NCI-H82 (cell line): ENCODE measurements around the gene CDH23.

ENCODE experiments used
- DNase-seq: peaks from one replicate; lab custom pipeline; 2025; lab: John Stamatoyannopoulos, UW

CDH23 gene

DNA sequence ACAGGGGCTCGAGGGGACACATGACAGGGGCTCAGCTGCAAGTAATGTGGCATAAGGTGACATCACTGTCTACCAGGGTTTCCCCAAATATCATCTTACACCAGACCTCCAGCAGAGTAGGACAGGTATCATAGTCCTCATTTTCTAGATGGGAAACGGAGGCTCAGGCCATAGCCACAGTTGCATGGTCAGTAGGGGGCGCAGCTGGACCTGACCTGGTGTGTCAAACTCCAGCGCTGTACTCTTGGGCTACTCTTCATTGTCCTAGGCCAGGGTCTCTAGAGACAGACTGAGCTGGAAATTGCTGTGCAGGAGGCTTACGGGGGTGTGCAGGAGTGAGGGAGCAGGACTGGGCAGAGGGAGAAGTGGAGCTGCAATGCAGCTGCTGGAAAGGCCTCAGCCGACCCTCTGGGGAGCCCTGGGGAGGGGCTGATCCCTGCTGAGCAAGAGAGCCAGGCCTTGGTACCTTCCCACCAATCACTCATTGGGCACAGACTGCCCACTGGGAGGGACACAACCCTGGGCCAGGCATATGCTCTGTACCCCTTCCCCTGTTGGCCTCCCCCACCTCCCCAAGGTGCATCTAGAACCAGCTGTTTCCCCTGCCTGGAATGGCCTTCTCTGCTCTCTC is 89.9 kb downstream of the CDH23 start:
- peak; percentile 81 for DNase-seq

DNA sequence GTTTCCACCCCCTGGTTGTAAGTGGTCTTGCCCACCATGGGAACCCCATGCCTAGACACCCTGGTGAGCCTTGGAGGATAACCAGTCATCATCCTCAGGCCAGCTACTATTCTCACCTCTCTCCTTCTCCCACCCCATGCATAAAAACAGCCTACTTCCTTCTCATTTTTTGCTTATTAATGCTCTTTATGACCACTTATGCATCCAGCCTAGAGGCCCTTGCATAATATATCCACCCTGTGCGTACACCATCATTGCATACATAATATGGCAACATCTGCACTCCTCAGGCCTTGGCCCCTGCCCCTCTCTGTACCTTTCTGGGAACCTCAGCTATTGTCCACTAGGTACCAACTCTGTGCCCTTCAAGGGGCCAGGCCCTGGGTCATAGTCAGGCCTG is 91.0 kb downstream of the CDH23 start:
- DNase-seq, result no peak

DNA sequence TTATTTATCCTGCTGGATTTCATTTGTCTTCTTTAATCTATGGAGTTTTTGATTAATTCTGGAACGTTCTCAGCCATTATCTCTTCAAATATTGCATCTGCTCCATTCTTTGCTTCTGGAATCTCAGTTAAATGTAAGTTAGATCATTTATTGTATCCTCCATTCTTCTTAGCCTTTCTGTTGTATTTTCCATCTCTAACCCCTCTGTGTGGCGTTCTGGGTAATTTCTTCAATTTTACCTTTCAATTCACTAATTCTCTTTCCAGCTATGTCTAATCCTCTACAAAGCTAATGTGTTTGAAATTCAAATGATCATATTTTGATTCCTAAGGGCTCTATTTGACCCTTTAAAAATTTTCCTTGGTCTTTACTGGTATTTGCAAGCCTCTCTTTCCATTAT is 92.4 kb downstream of the CDH23 start:
- no peak for DNase-seq

DNA sequence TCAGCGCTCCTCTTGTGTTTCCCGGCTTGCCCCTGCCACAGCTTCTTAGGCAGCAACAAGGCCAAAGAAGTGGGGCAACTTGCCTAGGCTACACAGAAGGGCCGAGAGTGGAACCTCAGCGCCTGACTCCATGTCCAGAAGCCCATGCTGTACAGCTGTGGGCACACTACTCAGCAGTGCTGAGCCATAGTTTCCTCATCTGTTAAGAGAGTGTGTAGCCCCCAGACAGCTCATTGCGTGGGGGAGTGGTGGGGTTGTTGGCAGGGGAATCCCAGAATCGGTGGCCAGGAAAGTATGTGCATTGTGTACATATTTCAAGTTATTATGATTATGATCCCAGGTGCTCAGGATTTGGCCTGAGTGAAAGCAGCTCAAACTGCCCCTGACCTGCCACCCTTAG is 96.2 kb downstream of the CDH23 start:
- no peak for DNase-seq

DNA sequence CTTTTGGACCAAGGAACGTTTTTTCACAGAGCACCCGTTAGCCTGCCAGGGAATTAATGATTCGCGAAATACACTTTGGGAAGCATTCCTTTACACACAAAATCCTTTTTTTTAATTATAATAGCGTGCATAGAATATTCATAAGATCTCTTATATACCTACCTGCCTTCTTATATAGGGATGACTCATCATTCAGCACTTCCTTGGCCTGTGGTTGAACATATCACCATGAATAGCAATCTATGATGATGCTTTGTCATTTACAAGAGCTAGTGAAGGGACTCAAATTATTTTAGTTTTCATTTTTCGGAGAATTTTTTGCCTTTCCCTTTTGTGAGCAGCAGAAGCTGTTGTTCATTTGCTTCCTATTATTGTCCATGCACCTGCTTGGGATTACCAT is 97.0 kb downstream of the CDH23 start:
- no peak for DNase-seq

DNA sequence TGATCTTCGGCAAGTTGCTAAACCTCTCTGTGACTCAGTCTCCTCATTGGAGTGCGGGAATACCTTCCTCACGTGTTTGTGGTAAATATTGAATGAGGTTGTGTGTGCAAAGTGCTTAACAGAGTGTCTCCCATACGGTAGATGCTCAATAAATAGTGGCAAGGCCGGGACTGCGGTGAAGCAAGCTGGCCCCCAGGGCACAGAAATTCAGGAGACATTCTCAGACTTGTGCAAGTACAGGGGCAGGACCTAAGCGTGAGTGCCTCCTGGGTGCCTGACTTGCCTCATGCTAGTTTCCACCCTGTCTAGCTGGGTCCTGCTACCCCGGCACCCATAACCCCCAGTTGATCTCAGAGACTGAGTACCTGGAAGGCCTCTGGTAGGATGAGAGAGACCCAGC is 97.8 kb downstream of the CDH23 start:
- DNase-seq, result no peak

DNA sequence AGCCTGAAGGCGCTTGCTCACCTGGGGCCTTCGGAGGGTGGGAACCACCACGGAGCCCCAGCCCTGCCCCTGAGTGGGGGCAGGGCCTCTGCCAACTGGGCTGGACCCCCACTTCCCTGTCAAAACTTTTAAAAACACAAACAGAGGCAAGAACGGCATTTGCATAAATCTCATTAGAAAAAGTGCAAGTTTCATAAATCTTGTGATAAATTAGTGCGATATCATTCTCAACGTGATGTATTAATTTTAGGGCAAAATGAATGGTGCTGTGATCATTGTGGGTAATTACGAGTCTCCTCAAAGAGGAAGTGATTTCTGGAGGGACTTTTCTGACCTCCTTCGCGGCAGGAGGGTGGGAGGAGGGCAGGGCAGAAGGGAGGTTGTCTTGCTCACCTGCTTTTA is 98.3 kb downstream of the CDH23 start:
- DNase-seq, result no peak

DNA sequence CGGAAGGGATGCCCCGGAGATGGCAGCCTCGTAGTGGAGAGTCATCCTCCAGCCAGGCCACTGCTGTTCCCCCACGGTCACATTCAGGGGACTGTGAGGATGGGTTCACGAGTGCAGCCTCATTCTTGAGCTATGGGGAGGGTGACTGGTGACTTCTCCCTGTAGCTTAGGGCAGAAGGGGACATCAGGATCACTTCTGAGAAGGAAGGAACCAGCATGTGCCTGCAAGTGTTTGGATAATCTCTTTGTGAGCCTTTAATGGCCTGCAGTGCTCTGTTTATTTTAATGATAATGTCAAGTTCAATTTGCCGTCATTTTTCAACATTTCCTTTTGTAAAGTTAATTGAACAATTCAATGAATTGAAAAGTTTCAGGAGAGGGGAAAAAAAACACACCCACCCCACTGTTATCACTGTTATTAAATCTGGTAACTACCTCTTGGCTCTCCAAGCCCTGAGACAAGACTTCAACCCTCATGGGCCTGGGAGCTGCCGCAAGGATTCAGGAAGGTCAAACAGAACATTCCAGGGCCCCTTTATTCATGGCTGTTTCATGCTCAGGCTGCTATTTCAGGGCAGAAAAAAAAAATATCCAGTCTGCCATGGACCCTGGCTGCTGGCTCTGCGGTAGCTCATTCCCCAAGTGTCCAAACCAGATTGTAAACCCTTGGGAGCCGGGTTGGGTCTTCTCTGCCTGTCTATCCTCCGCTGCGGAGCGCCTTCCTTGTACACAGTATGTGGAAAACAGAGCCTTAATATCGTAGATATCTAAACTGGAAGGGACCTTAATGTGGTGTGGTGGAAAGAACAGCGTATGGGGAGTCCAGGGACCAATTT is 100.4 kb downstream of the CDH23 start:
- peak; percentile 20 for DNase-seq

DNA sequence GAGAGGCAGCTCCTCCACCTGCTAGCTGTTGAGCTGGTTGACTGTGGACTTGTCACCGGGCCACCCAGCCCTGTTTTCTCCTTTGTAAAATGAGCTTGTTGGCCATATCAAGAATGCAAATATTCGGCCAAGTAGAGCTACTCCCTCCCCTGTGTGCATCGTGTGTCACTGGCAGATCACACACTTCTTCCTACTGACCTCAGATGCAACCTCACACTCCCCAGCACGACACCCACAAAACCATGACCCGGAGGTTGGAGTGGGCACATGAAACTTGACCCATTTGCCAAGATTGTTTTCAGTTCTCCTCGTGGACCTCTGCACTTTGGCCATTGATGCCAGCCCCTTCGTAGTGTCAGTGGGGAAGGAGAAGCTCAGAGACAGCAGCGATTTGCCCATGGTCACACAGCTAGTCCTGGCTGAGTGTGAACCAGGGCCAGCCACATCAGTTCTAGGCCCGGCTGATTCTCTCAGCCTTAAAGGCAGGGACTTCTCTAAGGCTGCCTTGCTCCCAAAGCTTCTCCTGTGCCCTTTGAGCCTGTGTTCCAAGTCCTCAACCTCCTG is 101.1 kb downstream of the CDH23 start:
- DNase-seq, result no peak

DNA sequence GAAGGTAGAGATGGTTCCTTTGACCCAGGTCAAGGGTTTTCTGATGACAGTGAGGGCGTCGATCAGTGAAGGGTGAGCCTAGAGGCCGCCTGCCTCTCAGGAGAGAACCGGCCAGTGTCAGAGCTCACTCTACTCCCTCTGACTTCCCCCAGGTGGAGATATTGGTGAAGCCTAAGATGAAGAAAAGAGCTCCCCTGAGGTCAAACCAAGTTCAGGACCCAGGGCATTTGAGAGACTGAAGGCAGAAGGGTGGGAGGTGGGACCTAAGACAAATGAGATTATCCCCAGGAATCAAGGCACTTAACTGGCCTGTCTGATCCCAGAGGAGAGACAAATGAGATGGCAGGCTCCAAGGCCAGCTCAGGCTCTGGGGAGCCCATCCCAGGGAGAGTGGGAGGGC is 104.7 kb downstream of the CDH23 start:
- DNase-seq, result peak; percentile 98

DNA sequence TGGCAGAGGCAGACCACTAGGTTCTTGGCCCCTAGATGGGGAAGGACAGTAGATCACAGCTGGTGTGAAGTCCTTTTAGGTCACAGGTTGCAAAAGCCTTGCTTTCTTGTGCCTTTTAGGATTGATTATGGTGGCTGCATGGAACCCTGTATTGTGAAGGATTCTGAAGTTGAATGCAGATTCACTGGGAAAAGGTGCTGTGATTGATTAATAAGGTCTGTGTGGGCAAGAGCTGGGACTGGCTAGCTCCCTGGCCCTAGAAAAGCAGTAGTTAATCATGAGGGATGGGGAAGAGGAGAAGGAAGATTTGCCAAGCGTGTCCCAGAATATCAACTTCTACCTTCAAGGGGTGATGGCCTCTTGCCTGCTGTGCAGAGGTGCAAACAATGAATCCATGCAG is 105.5 kb downstream of the CDH23 start:
- peak; percentile 44 for DNase-seq

DNA sequence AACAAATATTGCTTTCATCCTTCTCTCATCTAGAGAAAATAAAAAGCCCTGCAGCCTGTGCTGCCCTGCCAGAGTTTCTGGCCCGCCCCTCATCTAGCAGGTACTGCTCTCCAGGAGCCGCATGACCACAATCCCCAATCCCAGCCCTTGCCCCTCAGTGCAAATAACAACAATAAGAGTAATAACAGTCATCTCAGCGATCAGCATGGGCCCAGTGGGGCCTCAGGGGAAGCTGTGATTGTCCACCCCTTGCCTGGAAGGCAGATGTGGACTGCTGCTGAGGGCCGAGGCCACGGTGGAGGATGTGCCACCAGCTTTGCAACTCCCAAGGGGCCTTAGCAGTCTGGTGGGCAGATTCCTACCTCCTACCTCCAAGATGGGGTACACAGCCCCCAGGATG is 106.1 kb downstream of the CDH23 start:
- DNase-seq, result no peak

DNA sequence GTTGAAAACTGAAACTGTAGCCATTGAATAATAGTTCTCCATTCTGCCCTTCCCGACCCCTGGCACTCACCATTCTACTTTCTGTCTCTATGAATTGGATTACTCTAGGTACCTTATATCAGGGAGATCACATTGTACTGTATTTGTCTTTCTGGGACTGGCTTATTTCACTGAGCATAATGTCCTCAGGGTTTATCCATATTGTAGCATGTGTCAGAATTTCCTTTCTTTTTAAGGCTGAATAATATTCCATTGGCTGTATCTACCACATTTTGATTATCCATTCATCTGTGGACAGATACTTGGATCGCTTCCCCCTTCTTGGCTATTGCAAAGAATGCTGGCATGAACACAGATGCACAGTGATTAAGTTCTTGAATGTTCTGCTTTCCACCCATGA is 107.4 kb downstream of the CDH23 start:
- no peak for DNase-seq

DNA sequence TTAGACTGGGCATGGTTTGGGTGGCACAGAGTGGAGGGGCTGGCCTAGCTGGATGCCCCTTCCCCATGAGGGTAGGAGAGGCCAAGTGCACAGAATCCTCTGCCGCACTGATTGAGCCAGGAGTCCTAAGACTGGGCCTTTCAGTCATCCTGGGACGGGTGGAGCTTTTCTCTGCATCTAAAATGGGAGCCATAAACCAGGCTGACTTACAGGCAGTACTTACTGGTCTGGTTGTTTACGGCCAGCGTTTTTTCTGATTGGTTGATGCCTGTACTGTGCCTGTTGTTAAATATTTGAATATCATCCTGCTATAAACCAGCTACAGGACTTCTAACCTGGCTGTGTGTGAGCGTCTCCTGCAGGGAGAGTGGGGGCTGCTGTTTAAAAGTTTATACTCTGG is 107.8 kb downstream of the CDH23 start:
- no peak for DNase-seq

DNA sequence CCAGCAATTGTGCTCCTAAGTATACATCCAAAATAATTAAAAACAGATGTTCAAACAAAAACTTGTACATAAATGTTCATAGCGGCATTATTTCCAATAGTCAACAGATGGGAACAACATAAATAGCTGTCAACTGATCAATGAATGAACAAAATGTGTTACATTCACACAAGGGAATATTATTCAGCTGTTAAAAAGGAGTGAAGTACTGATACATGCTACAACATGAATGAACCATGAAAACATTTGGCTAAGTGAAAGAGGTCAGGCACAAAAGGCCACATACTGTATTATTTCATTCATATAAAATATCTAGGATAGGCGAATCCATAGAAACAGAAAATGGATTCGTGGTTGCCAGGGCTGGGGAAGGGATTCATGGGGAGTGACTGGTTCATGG is 109.1 kb downstream of the CDH23 start:
- no peak for DNase-seq

DNA sequence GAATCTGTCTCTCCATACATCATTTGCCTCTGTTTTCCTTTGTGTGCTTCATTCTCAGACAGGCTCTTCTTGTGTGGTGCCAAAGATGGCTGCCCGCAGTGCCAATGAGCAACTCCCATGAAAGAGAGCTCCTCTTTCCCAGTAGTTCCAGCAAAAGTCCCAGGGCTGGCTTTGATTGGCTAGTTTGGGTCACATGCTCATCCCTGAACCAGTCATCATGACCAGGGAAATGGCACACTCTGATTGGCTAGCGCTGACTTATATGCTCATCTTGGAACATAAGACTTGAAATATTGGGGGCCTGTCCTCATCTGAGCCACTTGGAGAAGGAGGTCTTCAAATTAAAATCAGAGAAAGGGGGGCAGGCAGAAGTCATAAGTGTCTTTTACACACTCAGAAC is 112.7 kb downstream of the CDH23 start:
- no peak for DNase-seq

DNA sequence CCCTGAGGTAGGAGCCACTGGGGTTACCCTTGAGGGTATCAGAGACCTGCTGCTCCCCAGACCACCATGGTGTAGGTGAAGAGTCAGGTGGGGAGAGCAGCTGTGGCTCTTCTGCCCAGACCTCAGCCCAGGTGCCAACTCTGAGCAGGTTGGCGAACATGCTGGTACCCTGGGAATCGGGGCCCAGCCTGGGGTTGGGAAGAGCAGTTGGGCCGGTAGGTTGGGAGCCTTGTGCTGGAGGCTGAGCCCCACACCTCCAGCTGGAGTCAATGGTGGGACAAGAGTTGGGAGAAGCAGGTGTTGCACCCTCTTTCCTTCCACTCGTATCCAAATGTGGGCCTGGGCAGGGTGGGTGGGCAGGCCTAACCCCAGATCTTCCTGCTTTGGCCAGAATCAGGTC is 114.5 kb downstream of the CDH23 start:
- DNase-seq, result no peak

DNA sequence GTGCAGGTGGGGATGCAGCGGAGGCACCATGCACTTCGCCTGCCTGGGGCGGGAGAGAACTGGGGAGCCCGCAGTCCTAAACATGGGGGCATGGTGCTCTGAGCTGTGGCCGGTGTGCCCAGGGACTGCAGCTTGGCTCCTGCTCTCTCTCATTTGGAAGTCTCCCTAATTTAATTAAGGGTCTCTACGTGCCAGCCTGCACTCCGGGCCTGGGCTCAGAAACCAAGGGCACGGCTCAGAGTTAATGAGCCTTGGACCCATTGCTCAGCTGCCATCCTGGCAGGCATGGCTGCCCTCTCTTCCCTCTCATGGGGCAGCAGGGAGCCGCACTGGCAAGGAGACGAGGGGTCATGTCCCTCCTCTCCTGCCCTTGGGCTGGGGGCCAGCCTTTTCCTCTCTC is 115.6 kb downstream of the CDH23 start:
- DNase-seq, result no peak

DNA sequence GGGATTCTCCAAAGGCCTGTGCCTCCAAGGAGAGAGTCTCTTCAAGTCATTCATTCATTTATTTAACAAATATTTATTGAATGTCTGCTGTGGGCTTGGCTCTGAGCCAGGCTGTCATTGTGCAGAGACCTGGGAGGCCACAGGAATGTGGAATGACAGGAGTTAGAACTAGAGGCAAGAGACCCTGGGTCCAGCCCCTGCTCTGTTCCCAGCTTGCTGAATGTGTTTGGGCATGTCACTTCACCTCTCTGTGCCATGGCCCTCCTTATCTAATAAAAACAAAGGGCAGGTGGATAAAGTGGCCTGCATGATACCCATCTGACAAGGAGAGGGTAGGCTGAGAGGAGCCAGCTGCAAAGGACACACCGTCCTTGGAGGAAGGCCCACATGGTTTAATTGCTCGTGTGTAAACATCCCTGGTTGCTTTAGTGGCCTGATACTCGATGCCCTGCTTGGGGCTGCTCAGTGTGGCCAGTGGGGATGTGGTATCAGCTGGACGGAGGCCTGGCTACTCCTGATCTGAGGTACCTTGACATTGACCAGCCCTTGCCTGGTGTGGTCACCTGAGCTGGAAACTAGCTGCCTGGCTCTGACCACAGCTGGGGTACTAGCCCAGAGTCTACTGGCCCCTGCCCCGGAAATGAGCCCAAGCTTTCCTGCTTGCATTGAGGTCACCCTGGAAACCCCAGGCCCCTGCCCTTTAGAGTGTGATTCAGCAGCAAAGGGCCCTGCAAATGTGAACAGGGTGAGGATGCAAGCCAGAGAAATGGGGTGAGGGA is 116.2 kb downstream of the CDH23 start:
- DNase-seq, result no peak

DNA sequence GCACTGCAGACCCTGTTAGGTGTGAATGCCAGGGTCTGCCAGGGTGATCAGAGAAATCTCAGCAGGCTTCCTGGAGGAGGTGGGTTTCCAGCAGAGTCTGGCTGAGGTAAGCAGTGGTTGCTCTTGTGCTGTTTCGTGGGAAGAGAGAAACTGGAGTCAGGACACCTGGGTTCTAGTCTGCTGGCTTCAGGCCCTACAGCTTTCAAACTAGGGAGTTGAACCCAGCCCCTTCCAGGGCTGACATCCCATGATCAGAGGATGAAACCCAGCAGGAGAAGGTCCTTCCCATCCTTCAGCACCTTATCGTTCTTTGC is 116.8 kb downstream of the CDH23 start:
- no peak for DNase-seq

DNA sequence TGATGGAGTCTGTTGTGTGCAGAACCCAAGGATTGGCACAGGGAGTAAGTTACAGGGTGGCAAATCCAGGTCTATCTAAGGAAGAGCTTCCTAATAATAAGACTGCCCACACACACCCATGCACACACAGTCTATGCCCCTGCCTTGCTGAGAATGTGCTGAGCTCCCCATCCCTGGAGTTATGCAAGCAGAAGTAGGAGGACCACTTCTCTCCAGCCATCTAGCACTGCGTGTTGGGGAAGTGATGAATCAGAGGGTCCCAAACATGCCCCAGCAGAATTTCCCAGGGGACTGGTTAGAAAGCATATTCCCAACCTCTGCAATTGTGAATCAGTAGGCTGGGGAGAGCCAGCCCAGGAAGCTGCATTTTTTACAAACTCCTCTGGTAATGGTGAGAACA is 117.2 kb downstream of the CDH23 start:
- no peak for DNase-seq

DNA sequence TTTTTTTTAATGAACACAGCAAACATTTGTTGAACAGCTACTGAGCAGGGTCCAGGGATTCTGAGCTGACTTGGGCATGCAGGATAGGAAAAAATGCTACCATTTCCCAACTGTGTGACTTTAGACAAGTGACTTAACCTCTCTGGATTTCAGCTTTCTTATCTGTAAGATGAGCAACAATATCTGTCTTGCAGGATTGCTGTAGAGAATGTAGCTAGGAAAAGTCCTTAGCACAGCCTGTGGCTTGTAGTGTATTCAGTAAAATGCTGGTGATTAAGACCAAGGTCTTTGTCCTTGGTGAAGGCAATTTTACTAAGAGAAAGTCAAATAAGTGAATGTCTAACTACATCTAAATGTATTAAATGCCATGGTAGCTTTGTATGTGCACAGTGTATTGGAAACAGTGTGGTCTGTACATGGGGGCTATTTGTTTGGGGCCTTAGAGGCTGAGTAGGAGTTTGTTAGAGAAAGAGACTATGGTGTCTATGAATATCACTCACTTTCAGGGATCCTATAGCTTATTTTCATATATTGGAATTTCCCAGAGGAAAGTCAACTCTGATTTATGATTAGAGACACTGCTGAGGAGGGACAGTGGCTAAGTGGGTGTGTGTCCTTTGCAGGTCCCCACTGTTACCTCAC is 118.9 kb downstream of the CDH23 start:
- DNase-seq, result no peak
